Left renal cortex interstitium (tissue), 4 donors: ENCODE results near the gene PEG3. TPM values are rescaled to one million over a fixed set of nuclear protein-coding genes. Genes with fewer than 3 reads are reported as not detected.

ENCODE experiments used
- DNase-seq, 4 donors: peaks; one replicate each; pipeline ENCODE4 v3.0.0-alpha.2; 2013; ENCODE audit warnings: low read depth in 4 of 4, low spot score in 2 of 4, missing footprints in 1 of 4
- polyA plus RNA-seq, 4 donors: library from polyadenylated mRNA; unstranded; fragments of 120-200 nt; gene quantifications; one replicate each; pipeline ENCODE4 v1.2.1, GENCODE V29; 2013; ENCODE audit not compliant: insufficient read length in 4 of 4

The PEG3 gene
- polyA plus RNA-seq, 4 donors: 50.6 to 95.4 (median 77.1) TPM

DNA sequence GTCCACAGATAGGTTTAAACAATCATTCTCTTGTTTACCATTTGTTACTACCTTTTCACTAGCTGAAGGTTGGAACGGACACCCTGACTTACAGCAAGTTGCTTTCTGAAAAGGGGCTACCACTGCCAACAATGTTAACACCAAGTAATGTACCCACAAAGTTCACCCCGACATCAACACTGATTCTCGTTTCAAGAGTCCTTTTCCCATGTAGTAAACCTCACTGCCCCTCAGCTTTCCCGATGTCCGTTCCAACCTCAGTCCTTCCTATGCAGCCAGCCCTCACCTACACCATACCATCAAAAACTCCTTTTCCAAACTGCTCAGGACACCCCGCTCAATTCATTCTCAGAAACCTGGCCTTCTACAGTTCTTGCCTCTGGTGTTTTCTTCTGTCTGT lies 29.0 kb downstream of the PEG3 start:
- DNase-seq: no peak

GRCh38 chr19:56810260-56810659 lies 30.3 kb downstream of the PEG3 start:
- DNase-seq: no peak

- no peak for DNase-seq
Observed at GRCh38 chr19:56808717-56809392, 31.7 kb downstream of the PEG3 start.

DNA sequence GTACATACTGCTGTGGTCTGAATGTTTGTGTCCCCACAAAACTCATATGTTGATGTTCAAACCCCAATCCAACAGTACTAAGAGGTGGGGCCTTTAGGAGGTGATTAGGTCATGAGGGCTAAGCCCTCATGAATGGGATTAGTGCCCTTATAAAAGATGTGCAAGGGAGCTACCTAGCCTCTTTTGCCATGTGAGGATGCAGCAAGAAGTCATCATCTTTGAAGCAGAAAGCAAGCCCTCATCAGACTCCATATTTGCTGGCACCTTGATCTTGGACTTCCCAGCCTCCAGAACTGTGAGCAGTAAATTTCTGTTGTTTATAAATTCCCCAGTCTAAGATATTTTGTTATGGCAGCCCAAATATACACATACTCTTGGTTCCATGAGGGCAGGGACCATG lies 33.9 kb downstream of the PEG3 start:
- no peak for DNase-seq

Other genes starting within 250 kb of the PEG3 start
- 10 to 100 TPM in 2 of 4 donors, 1 to 10 TPM in 2; 8.1 to 11.3 (median 9.5) TPM for gene ZNF71, start 245.4 kb downstream of the PEG3 start, polyA plus RNA-seq
- gene SMIM17, start 197.6 kb downstream of the PEG3 start, polyA plus RNA-seq: 1 to 10 TPM; 1.1 to 2.3 (median 1.8) TPM
- gene ZNF835, start 169.0 kb downstream of the PEG3 start, polyA plus RNA-seq: 1 to 10 TPM; 4.4 to 7.3 (median 4.7) TPM
- 1 to 10 TPM in 3 of 4 donors, under 1 TPM in 1; 0.72 to 4.7 (median 2.6) TPM for gene ZIM2, start within 50 bp of the PEG3 start, polyA plus RNA-seq